MM.1S (cell line): ENCODE results near the gene ST6GALNAC4.

Source experiments
- CTCF ChIP-seq: fragments of 300-600 bp; sonication (generic); IDR thresholded peaks from 2 replicates; pipeline ENCODE4 v1.5.1; 2016; ENCODE audit warnings: antibody characterized with exemption, low read length, mixed read lengths
- EZH2 ChIP-seq: fragments of 300-600 bp; sonication (generic); optimal IDR thresholded peaks from 2 replicates; pipeline ENCODE3; 2017; ENCODE audit warnings: low read depth, mild to moderate bottlenecking, antibody characterized with exemption, low read length, mixed read lengths
- EZH2phosphoT487 ChIP-seq: fragments of 300-600 bp; sonication (generic); IDR thresholded peaks from 2 replicates; pipeline ENCODE4 v1.6.1; 2018; ENCODE audit warnings: antibody characterized with exemption, low read length

GRCh38 chr9:127908660-127908926 lies 8.2 kb downstream of the ST6GALNAC4 start:
- no peak for TF ChIP-seq CTCF
- no peak for TF ChIP-seq EZH2phosphoT487
- no peak for TF ChIP-seq EZH2
